Mesenteric fat pad (tissue), 1 donor: ENCODE measurements around the gene DCDC2B. TPM values are rescaled to one million over a fixed set of nuclear protein-coding genes. Genes with fewer than 3 reads are reported as not detected.

Source experiments
- DNase-seq: peaks from one replicate; pipeline ENCODE4 v3.0.0-alpha.2; 2020; ENCODE audit warnings: low spot score
- total RNA-seq: library from RNA; stranded (reverse); fragmentation: NEBNext Ultra II Directional; extraction: Animal tissue kit (Norgen Biotek cat#: 25700); gene quantifications from one replicate; pipeline ENCODE4 v1.2.1, GENCODE V29; 2021
- donor health status: DM: yes; HTN: yes; CAD: no.

Gene DCDC2B
- total RNA-seq, 1 donor from 2014 or later: not detected

DNA sequence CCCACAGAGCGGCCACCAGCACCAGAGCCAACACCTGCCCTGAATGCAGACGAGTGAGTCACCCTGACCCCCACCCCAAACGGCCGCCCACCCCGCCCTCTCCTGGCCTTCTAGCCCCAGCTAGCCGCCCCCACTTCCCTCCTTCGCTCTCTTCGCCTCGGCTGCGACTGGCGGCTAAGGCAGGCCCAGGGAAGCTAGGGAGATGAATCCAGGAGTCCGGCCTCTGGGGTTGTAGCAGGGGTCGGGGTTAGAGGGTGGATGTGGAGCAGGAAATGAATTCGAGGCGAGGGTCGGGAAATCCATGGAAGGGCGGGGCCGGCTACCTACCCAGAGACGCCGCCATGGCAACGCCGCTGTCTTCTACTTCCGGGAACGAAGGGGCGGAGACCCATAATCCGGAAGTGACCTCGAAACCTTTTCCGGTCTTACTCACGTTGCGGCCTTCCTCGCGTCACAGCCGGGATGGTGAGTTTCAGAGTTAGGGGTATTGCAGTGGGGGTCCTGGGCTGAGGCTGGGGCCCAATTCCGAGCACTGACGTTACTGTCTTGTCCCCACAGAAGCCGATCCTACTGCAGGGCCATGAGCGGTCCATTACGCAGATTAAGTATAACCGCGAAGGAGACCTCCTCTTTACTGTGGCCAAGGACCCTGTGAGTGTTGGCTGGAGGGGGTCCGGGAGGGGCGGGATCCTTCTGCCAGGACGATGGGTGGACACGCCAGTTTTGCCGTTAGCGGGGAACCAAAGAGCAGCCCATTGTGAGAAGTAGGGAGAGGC is 13.3 kb downstream of the DCDC2B start, which contains the start of the genes EIF3I and TMEM234:
EIF3I (plus strand) TSS at position 428 of the 776 bp plus-strand sequence; CDS start at position 463, 35 bp downstream.
TMEM234 (minus strand) TSS at position 374 of the 776 bp plus-strand sequence; CDS start at position 343, 31 bp downstream.
- peak; percentile 96 for DNase-seq

DNA sequence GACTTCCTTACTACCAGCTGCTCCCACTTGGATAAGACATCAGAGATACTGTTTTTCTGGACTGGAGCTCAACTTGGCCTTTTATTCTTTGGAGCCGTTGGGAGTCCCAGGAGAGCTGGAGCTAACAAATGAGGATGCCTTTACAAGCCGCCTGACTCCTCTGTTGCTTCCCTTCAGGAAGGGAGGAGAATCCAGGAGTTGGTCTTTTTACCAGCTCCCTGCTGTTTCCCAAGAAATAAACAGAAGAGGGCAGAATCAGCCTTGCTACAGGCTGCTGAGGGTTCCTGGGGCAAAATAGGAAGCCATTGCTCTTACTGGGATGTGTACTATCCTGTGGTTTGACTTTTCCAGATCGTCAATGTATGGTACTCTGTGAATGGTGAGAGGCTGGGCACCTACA is 14.8 kb downstream of the DCDC2B start:
- DNase-seq: no peak

DNA sequence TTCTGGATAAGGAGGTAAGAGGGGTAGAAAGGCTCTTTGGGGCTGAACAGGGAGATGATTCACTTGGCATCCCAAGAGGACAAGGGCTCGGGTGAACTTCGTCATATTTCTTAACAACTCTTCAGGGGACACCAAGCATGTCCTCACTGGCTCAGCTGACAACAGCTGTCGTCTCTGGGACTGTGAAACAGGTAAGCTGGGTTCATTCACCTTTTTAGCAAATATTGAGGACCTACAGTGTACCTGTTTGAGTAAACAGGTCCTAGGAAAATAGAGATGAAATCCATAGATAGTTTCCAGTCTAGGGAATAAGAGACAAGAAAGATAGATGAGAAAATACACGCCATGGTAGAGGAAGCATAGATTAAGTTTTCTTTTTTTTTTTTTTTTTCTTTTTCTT is 15.4 kb downstream of the DCDC2B start:
- no peak for DNase-seq

- no peak for DNase-seq
Measured at GRCh38 chr1:32228771-32229170, 19.9 kb downstream of the DCDC2B start.

DNA sequence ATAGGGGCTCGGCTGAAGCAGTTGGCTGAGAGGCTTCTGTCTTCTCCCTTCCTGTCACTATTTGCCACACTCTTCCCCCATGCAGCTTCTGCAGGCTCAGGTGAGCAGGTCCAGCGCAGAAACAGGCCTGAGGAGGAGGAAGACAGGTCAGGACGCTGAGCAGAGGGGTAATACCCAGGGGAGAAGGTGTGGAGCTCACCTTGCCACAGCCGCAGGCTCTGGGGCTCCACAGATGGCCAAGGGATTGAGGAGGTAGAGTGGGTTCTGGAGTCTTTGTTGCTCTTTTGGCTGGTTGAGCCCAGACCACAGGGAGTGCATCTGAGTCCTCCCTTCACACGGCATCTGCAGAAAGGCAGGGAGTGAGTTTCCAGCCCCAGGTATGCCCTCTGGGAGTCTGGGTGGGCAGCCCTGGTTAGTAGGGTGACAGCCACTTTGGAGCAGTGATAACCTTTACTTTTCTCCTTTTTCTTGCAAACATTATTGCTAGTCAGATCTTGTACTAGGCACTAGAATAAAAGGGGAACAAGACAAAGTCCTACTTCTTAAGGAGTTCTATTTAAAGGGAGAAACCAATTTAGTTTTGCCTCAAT is 23.0 kb downstream of the DCDC2B start:
- no peak for DNase-seq

DNA sequence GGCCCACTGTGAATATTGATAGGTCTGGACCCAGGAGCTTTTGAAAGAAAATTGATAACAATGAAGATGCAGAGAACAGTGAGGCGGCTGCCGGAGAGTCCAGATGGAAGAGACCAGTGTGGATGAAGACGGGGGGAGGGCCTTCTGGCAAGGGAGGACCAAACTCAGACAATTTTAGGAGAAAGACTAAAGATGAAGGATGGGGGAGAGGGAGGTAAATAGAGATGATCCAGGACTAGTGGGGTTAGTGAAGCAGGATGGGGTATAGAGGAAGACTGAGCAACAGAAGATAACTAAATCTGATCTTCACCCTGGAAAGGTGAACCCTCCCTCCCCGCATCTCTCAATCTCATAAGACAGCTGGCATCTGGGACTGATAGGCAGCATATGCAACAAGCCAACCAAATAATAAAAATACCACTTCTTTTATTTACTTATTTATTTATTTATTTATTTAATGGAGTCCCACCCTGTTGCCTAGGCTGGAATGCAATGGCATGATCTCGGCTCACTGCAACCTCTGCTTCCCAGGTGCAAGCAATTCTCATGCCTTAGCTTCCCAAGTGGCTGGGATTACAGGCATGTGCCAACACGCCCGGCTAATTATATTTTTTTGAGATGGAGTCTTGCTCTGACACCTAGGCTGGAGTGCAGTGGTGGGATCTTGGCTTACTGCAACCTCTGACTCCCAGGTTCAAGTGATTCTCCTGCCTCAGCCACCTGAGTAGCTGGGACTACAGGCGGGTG is 23.8 kb downstream of the DCDC2B start:
- no peak for DNase-seq

- DNase-seq: no peak
Measured at GRCh38 chr1:32234792-32235191, 25.9 kb downstream of the DCDC2B start.

DNA sequence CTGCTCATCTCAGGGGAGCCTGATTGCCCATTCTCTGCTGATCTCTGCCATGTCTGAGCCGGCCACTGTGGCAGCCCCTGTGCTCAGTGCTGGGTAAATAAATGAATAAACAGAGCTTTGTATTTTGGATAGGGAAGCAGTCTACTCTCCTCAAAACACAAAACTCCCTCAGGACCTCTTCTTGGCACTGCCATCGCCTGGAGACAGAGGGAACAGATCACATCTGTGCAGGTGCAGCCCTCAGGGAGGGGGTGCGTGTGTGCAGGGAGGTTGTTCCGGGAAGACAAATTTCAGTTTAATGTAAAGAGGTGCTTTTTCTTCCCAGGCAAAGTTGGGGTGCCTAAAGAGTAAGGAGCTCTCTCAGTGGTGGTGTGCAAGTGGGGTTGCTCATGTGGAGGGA is 30.4 kb downstream of the DCDC2B start:
- DNase-seq: no peak

DNA sequence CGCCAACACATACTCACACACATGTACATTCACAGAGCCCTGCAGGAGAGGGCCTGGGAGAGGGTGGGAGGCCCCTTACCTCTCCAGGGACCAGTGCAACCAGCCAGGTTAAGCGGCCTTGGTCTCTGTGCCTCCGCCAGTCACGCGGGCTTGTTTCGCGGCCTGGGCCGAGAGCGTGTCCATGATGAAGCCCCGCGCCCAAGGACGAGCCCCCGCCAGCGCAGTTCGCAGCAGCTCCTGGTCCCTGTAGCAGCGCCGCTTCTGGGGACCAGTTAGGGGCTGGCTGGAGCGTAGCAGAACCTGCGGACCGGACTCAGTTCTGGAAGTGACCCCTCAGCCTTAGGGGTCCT is 30.9 kb downstream of the DCDC2B start:
- no peak for DNase-seq

- peak; percentile 93 for DNase-seq
Measured at GRCh38 chr1:32240140-32240951, 31.5 kb downstream of the DCDC2B start.

GRCh38 chr1:32241001-32241763 is 32.3 kb downstream of the DCDC2B start:
- peak; percentile 92 for DNase-seq

- DNase-seq: no peak
Measured at GRCh38 chr1:32242341-32242851, 33.5 kb downstream of the DCDC2B start.

DNA sequence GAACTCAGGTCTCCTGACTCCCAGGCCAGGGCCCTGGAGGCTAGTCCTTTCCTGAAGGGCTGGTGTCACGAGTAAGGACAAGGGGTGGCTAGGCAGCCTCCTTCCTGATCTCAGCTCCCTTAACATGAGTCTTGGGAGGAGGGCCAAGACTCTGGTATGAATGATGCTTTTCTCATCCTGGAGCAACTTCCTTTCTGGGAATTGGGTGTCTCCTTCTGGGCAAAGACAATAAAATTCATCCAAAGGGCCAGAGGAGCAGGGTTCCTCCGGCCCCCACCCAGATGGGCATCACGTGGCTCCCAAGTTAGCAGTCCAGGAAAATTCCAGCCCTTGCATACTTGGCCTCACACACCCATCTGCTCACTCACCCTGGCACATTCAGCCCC is 38.0 kb downstream of the DCDC2B start, which contains the start of gene FAM167B:
FAM167B (plus strand) TSS at position 335 of the 386 bp plus-strand sequence. CDS start 200 bp downstream, outside the sequence.
- no peak for DNase-seq

DNA sequence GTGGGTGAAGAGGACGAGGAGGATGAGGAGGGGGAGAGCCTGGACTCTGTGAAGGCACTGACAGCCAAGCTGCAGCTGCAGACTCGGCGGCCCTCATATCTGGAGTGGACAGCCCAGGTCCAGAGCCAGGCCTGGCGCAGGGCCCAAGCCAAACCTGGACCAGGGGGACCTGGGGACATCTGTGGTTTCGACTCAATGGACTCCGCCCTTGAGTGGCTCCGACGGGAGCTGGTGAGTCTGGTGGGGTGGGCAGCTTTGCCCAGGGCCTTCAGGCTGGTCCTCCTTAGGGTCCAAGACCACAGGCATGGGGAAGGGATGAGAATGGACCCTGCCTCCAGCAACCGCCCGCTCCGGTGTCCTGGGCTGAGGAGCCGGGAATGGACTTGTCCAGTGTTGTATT is 38.6 kb downstream of the DCDC2B start:
- DNase-seq: no peak

DNA sequence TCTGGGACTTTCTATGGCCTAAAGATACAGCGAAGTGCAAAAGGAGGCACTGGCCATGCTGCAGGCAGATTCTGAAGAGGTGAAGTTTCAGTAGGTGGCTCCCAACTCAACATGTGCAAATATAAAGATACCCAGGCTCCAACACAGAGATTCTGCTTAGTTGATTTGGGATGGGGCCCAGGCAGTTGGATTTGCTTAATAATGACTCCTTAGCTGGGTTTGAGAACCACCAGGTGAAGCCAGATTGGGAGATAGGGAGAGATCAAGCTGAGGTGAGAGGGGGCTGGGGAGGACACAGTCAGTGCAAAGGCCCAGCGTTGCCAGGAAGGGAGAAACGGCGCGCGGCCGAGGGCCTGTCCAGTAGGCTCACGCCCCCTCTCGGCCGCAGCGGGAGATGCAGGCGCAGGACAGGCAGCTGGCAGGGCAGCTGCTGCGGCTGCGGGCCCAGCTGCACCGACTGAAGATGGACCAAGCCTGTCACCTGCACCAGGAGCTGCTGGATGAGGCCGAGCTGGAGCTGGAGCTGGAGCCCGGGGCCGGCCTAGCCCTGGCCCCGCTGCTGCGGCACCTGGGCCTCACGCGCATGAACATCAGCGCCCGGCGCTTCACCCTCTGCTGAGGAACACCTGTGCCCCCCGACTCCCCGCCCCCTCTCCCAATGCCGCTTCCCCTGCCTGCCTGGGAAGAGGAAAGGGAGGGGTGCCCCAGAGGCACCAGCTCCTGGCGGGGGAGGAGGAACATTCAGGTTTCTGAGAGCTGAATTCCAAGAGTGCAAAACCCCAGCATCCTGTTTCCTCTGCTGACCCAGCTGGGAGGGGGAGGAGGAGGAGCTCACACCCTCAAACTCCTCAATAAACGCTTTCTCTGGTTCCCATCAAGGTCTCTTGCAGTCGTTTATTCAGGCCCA is 39.3 kb downstream of the DCDC2B start:
- peak; percentile 94 for DNase-seq

GRCh38 chr1:32249831-32250525 is 41.1 kb downstream of the DCDC2B start:
- DNase-seq: no peak

GRCh38 chr1:32250893-32251716 is 42.2 kb downstream of the DCDC2B start, which contains the start of gene LCK:
Gene LCK, plus strand, starts transcription at chr1:32251265. Its CDS starts 23,065 bp downstream, at chr1:32274330.
- DNase-seq: no peak
